Measurements from ENCODE around the gene KIR2DL1.
"Not testable (repeated sequence)": the region's sequence is repeated elsewhere in the genome, so short reads cannot be mapped to it uniquely, and the experiment has no call there.

Gene KIR2DL1

GRCh38 chr19:54769646-54770045 lies at the start of gene KIR2DL1:
Gene KIR2DL1, plus strand, starts transcription at chr19:54769793. Its CDS starts 58 bp downstream, at chr19:54769851.
- FAIRE-seq: not testable (repeated sequence)

DNA sequence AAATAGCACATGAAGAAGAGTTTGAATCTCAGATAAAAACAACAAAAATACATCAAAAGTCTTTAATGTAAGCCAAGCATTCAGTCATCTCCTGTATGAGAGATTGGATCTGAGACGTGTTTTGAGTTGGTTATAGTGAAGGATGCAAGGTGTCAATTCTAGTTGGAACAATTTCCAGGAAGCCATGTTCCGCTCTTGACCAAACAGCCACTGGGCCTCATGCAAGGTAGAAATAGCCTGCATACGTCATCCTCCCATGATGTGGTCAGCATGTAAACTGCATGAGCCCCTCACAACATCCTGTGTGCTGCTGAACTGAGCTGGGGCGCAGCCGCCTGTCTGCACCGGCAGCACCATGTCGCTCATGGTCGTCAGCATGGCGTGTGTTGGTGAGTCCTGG lies 45.5 kb upstream of the KIR2DL1 start, which contains the start of gene KIR3DL3:
Gene KIR3DL3, plus strand, starts transcription at position 301 of the 400 bp plus-strand sequence. Its CDS starts 55 bp downstream, at position 356.
- FAIRE-seq: no peak

- FAIRE-seq: no peak
These were observed 44.9 kb upstream of the KIR2DL1 start for GRCh38 chr19:54724644-54725043.

GRCh38 chr19:54725321-54725720 lies 44.3 kb upstream of the KIR2DL1 start:
- no peak for FAIRE-seq

GRCh38 chr19:54727562-54727961 lies 42.0 kb upstream of the KIR2DL1 start:
- no peak for FAIRE-seq

DNA sequence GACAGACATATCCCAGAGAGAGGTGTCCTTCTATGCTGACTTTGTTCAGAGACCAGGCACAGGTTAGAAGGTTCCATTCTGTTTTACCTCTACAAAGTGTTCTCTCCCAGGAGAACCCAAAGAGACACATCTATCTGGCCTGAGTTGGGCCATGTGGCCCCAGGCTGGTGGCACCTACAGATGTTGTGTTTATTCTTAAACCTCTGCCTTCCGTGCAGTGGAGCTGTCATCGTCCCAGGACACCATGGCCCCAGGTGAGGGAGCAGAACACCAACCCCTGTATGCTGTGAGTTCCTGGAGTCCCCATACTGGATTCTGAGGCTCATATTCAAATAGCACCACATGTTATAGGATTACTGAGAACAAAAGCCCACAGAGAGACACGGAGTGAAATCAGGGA lies 41.4 kb upstream of the KIR2DL1 start:
- FAIRE-seq: no peak

DNA sequence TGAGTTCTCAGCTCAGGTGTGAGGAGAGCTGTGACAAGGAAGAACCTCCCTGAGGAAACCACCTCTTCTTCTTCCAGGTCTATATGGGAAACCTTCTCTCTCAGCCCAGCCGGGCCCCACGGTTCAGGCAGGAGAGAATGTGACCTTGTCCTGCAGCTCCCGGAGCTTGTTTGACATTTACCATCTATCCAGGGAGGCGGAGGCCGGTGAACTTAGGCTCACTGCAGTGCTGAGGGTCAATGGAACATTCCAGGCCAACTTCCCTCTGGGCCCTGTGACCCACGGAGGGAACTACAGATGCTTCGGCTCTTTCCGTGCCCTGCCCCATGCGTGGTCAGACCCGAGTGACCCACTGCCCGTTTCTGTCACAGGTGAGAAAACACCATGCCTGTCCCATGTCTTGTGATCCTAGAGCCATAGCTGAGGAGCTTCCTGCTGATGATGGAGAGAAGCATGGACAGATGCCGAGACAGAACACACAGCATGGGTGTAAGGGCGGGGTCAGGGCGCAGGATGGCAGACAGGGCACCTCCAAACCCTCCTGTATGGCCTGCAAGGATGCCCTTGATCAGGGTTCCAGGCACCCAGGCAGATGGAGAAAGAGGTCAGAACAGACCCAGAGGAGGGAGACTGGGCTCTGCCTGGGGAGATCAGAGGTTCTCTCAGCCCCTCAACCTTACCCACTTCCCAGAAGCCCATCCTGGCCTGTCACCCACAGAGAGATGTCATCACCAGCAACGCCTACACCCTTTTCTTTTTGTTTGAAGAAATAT lies 40.0 kb upstream of the KIR2DL1 start:
- FAIRE-seq: no peak

DNA sequence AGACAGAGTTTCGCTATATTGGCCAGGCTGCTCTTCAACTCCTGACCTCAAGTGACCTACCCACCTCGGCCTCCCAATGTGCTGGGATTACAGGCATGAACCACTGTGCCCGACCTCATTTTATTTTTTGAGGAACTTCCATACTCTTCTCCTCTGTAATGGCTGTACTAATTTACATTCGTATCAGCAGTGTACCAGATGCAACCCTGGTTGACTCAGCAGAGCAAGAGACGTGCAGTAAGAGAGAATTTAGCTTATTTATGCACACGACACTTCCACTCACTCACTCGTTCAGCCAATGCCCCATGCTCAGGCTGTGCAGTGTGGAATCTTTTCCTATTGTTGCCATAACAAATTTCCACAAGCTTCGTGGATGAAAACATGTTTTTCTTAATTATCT lies 38.4 kb upstream of the KIR2DL1 start:
- no peak for FAIRE-seq

- FAIRE-seq: not testable (repeated sequence)
These were observed 31.3 kb upstream of the KIR2DL1 start, which contains the start of gene KIR2DL3 for GRCh38 chr19:54738306-54738705. Gene KIR2DL3, plus strand, starts transcription at chr19:54738513. Its CDS starts 33 bp downstream, at chr19:54738546.

- FAIRE-seq: no peak
These were observed 30.9 kb upstream of the KIR2DL1 start for GRCh38 chr19:54738715-54739114.

GRCh38 chr19:54739587-54740497 lies 29.8 kb upstream of the KIR2DL1 start:
- no peak for FAIRE-seq

DNA sequence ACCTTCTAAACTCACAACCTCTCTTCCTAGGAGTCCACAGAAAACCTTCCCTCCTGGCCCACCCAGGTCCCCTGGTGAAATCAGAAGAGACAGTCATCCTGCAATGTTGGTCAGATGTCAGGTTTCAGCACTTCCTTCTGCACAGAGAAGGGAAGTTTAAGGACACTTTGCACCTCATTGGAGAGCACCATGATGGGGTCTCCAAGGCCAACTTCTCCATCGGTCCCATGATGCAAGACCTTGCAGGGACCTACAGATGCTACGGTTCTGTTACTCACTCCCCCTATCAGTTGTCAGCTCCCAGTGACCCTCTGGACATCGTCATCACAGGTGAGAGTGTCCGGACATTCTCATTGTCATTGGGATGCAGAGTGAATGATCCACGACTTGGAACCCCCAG lies 27.6 kb upstream of the KIR2DL1 start:
- not testable (repeated sequence) for FAIRE-seq

- not testable (repeated sequence) for FAIRE-seq
These were observed 25.5 kb upstream of the KIR2DL1 start for GRCh38 chr19:54744080-54744479.

DNA sequence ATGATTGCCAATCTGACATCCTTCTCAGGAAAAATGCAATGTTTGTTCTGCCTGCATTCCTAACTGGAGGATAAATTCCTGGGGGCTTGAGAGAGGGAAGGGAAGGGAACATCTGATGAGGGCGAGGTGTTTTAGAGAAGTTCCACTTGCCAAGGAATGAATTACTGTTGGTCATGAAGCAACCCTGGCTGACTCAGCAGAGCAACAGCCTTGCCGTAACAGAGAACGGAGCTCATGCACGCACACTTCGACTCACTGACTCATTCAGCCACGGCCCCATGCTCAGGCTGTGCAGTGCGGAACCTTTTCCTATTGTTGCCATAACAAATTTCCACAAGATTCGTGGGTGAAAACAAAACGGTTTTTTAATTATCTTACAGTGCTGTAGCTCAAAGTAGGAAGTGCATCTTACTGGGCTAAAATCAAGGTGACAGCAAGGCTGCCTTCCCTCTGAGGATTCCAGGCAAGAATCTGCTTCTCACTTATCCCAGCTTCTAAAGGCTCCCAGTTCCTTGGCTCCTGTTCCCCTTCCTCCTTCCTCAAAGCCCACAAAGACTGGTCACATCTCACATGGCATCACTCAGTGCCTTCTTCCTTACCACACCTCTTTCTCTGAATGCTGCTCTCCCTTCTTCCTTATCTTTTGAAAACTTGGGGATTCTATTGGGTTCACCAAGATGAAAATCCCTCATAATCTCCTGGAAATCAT lies 21.8 kb upstream of the KIR2DL1 start:
- FAIRE-seq: not testable (repeated sequence)

GRCh38 chr19:54750276-54750675 lies 19.3 kb upstream of the KIR2DL1 start:
- not testable (repeated sequence) for FAIRE-seq

DNA sequence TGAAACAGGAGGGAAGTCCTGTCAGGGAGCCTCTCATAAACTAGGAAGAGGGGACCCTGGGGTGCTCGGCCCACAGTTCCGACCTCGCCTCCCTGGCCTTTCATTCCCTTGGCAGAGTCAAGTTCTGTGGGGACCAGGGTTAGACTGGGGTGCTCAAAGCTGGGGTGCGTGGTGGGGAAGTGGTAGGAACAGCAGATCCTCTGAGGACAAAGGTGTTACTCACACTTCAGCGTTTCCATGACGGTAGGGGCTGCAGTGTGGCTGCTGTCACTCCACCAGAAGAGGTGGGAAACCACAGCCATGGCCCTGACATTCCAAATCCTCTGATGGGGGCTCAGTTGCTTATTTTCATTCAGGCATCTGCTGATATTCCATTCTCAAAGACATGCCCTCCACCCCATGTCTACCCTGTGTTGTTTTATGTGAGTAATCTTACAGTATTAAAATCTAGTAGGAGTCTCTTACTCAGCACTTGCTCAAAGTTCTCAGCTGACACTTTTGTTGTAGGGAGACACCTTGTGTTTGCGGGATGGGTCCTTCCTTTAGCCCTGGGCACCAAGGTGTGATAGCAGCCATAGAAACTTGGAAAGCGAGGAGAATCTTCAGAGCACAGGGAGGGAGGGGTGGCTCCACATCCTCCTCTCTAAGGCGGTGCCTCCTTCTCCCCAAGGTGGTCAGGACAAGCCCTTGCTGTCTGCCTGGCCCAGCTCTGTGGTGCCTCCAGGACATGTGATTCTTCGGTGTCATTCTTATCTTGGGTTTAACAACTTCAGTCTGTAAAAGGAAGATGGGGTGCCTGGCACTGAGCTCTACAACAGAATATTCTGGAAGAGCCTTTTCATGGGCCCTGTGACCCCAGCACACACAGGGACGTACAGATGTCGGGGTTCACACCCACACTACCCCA lies 13.1 kb upstream of the KIR2DL1 start:
- not testable (repeated sequence) for FAIRE-seq

DNA sequence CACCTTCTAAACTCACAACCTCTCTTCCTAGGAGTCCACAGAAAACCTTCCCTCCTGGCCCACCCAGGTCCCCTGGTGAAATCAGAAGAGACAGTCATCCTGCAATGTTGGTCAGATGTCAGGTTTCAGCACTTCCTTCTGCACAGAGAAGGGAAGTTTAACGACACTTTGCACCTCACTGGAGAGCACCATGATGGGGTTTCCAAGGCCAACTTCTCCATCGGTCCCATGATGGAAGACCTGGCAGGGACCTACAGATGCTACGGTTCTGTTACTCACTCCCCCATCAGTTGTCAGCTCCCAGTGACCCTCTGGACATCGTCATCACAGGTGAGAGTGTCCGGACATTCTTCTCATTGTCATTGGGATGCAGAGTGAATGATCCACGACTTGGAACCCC lies 11.0 kb upstream of the KIR2DL1 start:
- FAIRE-seq: not testable (repeated sequence)

- not testable (repeated sequence) for FAIRE-seq
These were observed 5.4 kb upstream of the KIR2DL1 start for GRCh38 chr19:54764219-54764618.

DNA sequence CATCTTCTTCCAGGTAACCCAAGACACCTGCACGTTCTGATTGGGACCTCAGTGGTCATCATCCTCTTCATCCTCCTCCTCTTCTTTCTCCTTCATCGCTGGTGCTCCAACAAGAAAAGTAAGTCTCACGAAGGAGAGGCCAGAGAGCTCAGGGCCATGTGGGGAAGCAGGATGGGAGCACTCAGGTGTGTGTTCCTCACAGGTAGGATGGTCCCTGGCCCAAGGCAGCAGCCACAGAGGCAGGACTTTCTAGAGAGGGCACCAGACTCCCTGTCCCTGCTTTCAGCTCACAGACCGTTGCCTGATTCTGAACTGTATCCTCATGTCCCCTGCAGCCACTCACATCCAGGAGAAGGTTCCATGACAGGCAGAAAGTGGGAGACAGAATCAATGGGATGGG lies 3.1 kb upstream of the KIR2DL1 start:
- not testable (repeated sequence) for FAIRE-seq

- not testable (repeated sequence) for FAIRE-seq
These were observed 918 bp downstream of the KIR2DL1 start for GRCh38 chr19:54770511-54770910.
